ENCODE results near the gene SLC38A6. TPM values are rescaled to one million over a fixed set of nuclear protein-coding genes. Genes with fewer than 3 reads are reported as not detected.

Gene SLC38A6
- total and polyA plus RNA-seq, 7 experiments from 2014 or later, result 5.8 to 21.9 (median 14.5) TPM

GRCh38 chr14:61076556-61076955 lies 95.5 kb downstream of the SLC38A6 start:
- no peaks in the 10 kb centered on the region for H3K9me3 ChIP-seq (ENCODE audit: control insufficient read depth in 2 of 3, low read length in 3 of 3)
- intact Hi-C loops (cut with micrococcal nuclease), result no loop called here
- ChIA-PET CTCF (no interaction called here), POLR2A (no interaction called here)
- H3K9me3 Mint-ChIP-seq, result peaks cover 0 to 3% (median 0%) of the 10 kb centered on the region in 11 donors
- no peak overlapping the region for H3K4me3 Mint-ChIP-seq
- H3K4me3 ChIP-seq (ENCODE audit: low read length), result no peak overlapping the region
- DNase-seq (no peak), ATAC-seq (no peak)
- no peaks in the 10 kb centered on the region for H3K4me1 Mint-ChIP-seq
- no peaks in the 10 kb centered on the region for H3K4me1 ChIP-seq (ENCODE audit: control insufficient read depth in 2 of 2, insufficient read depth in 2 of 2, low read length in 2 of 2)
- peaks cover 4 to 42% (median 32%) of the 10 kb centered on the region in 5 donors for H3K36me3 Mint-ChIP-seq
- H3K27ac Mint-ChIP-seq, result no peak overlapping the region
- no peaks in the 10 kb centered on the region for H3K27me3 ChIP-seq (ENCODE audit: control insufficient read depth in 2 of 2, insufficient read depth in 2 of 2, low read length in 2 of 2)
- no peaks in the 10 kb centered on the region for H3K27me3 Mint-ChIP-seq
- H3K27ac ChIP-seq (ENCODE audit: low read depth, low read length), result no peak overlapping the region
- no peaks in the 10 kb centered on the region for H3K36me3 ChIP-seq (ENCODE audit: control insufficient read depth in 2 of 3, insufficient read depth in 3 of 3, low read length in 3 of 3)

GRCh38 chr14:61077437-61077836 lies 96.4 kb downstream of the SLC38A6 start:
- Histone ChIP-seq H3K27ac (ENCODE audit: low read depth, low read length) (no peak overlapping the region), H3K4me1 (ENCODE audit: control insufficient read depth in 2 of 2, insufficient read depth in 2 of 2, low read length in 2 of 2) (no peaks in the 10 kb centered on the region), H3K27me3 (ENCODE audit: control insufficient read depth in 2 of 2, insufficient read depth in 2 of 2, low read length in 2 of 2) (no peaks in the 10 kb centered on the region), H3K4me3 (ENCODE audit: low read length) (no peak overlapping the region), H3K36me3 (ENCODE audit: control insufficient read depth in 2 of 3, insufficient read depth in 3 of 3, low read length in 3 of 3) (no peaks in the 10 kb centered on the region), H3K9me3 (ENCODE audit: control insufficient read depth in 2 of 3, low read length in 3 of 3) (no peaks in the 10 kb centered on the region)
- DNase-seq (no peak), ATAC-seq (no peak)
- Mint-ChIP-seq H3K4me1 (no peaks in the 10 kb centered on the region), H3K27me3 (no peaks in the 10 kb centered on the region), H3K4me3 (no peak overlapping the region), H3K9me3 (peaks cover 0 to 3% (median 0%) of the 10 kb centered on the region in 11 donors), H3K27ac (no peak overlapping the region), H3K36me3 (peaks cover 3 to 42% (median 30%) of the 10 kb centered on the region in 5 donors)
- ChIA-PET CTCF (no interaction called here), POLR2A (no interaction called here)
- intact Hi-C loops (cut with micrococcal nuclease), result no loop called here

GRCh38 chr14:61077951-61078720 lies 97.1 kb downstream of the SLC38A6 start:
- H3K27me3 ChIP-seq (ENCODE audit: control insufficient read depth in 2 of 2, insufficient read depth in 2 of 2, low read length in 2 of 2), result no peaks in the 10 kb centered on the region
- H3K4me1 Mint-ChIP-seq, result no peaks in the 10 kb centered on the region
- intact Hi-C loops (cut with micrococcal nuclease), result no loop called here
- H3K4me3 ChIP-seq (ENCODE audit: low read length), result no peak overlapping the region
- no peaks in the 10 kb centered on the region for H3K4me1 ChIP-seq (ENCODE audit: control insufficient read depth in 2 of 2, insufficient read depth in 2 of 2, low read length in 2 of 2)
- no peak for ATAC-seq
- H3K4me3 Mint-ChIP-seq, result no peak overlapping the region
- DNase-seq, result no peak
- ChIA-PET CTCF (interaction anchor here (0.7 kb wide), 1 partner anchor 38 kb away, joined by 3 read pairs; no protein-coding TSS in a partner anchor), POLR2A (no interaction called here)
- peaks cover 2 to 42% (median 25%) of the 10 kb centered on the region in 5 donors for H3K36me3 Mint-ChIP-seq
- H3K27me3 Mint-ChIP-seq, result no peaks in the 10 kb centered on the region
- no peak overlapping the region for H3K27ac ChIP-seq (ENCODE audit: low read depth, low read length)
- no peaks in the 10 kb centered on the region for H3K9me3 ChIP-seq (ENCODE audit: control insufficient read depth in 2 of 3, low read length in 3 of 3)
- H3K36me3 ChIP-seq (ENCODE audit: control insufficient read depth in 2 of 3, insufficient read depth in 3 of 3, low read length in 3 of 3), result no peaks in the 10 kb centered on the region
- H3K9me3 Mint-ChIP-seq, result peaks cover 0 to 3% (median 0%) of the 10 kb centered on the region in 11 donors
- no peak overlapping the region for H3K27ac Mint-ChIP-seq

DNA sequence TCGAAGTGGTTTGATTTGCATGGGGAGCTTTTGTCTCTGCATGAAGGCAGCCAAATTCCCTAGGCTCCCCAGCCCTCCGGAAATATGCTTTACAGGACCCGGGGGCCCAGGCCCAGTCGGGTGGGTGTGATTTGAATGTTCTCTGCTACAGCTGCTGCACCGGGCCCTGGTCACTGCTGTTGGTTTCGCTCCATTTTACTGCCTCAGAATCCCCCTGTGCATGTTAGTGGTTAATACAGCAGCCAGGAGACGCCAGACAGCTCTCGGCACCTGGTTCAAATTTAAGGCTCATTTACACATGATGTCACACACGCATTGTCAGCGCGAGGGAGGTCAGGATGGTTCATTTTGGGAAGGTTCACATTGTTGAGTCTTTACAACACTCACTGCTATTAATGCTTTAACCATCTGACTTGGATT lies 99.6 kb downstream of the SLC38A6 start:
- Mint-ChIP-seq H3K36me3 (peaks cover 6 to 57% (median 36%) of the 10 kb centered on the region in 5 donors), H3K4me1 (no peaks in the 10 kb centered on the region), H3K27ac (no peak overlapping the region), H3K27me3 (no peaks in the 10 kb centered on the region), H3K9me3 (peaks cover 0 to 11% (median 5%) of the 10 kb centered on the region in 11 donors), H3K4me3 (no peak overlapping the region)
- H3K4me3 ChIP-seq (ENCODE audit: low read length), result no peak overlapping the region
- DNase-seq (no peak), ATAC-seq (no peak)
- no peaks in the 10 kb centered on the region for H3K4me1 ChIP-seq (ENCODE audit: control insufficient read depth in 2 of 2, insufficient read depth in 2 of 2, low read length in 2 of 2)
- POLR2A ChIA-PET, result no interaction called here
- H3K9me3 ChIP-seq (ENCODE audit: control insufficient read depth in 2 of 3, low read length in 3 of 3), result no peaks in the 10 kb centered on the region
- H3K36me3 ChIP-seq (ENCODE audit: control insufficient read depth in 2 of 3, insufficient read depth in 3 of 3, low read length in 3 of 3), result no peaks in the 10 kb centered on the region
- no peak overlapping the region for H3K27ac ChIP-seq (ENCODE audit: low read depth, low read length)
- H3K27me3 ChIP-seq (ENCODE audit: control insufficient read depth in 2 of 2, insufficient read depth in 2 of 2, low read length in 2 of 2), result no peaks in the 10 kb centered on the region
- CTCF ChIA-PET, result no interaction called here
- intact Hi-C loops (cut with micrococcal nuclease), result no loop called here

DNA sequence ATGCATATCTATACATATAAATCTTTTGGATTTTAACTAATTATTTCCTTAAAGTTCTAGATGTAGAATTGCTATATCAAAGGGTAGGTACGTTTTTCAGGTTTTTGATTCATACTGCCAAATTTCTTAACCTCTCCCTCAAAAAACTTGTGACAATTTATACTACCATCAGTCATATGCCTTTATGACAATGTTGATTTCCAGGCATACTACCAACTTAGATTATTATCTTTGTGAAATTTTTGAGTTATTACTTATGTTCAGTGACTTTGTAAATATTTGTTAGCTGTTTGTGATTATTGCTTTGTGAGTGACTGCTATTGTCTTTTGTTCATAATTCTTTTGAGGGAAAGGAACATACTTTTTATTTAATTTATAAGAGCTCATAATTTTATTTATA lies 107.0 kb downstream of the SLC38A6 start:
- Mint-ChIP-seq H3K27me3 (no peaks in the 10 kb centered on the region), H3K36me3 (peaks cover 5 to 35% (median 26%) of the 10 kb centered on the region in 5 donors), H3K4me1 (no peaks in the 10 kb centered on the region), H3K4me3 (no peak overlapping the region), H3K27ac (no peak overlapping the region), H3K9me3 (peaks cover 0 to 13% (median 6%) of the 10 kb centered on the region in 11 donors)
- Histone ChIP-seq H3K9me3 (ENCODE audit: control insufficient read depth in 2 of 3, low read length in 3 of 3) (no peaks in the 10 kb centered on the region), H3K27ac (ENCODE audit: low read depth, low read length) (no peak overlapping the region), H3K36me3 (ENCODE audit: control insufficient read depth in 2 of 3, insufficient read depth in 3 of 3, low read length in 3 of 3) (no peaks in the 10 kb centered on the region), H3K27me3 (ENCODE audit: control insufficient read depth in 2 of 2, insufficient read depth in 2 of 2, low read length in 2 of 2) (no peaks in the 10 kb centered on the region), H3K4me1 (ENCODE audit: control insufficient read depth in 2 of 2, insufficient read depth in 2 of 2, low read length in 2 of 2) (no peaks in the 10 kb centered on the region), H3K4me3 (ENCODE audit: low read length) (no peak overlapping the region)
- no peak for DNase-seq
- ChIA-PET POLR2A (no interaction called here), CTCF (no interaction called here)
- no peak for ATAC-seq
- intact Hi-C loops (cut with micrococcal nuclease), result no loop called here

- Histone ChIP-seq H3K4me1 (ENCODE audit: control insufficient read depth in 2 of 2, insufficient read depth in 2 of 2, low read length in 2 of 2) (no peaks in the 10 kb centered on the region), H3K27me3 (ENCODE audit: control insufficient read depth in 2 of 2, insufficient read depth in 2 of 2, low read length in 2 of 2) (no peaks in the 10 kb centered on the region), H3K27ac (ENCODE audit: low read depth, low read length) (no peak overlapping the region), H3K9me3 (ENCODE audit: control insufficient read depth in 2 of 3, low read length in 3 of 3) (no peaks in the 10 kb centered on the region), H3K4me3 (ENCODE audit: low read length) (no peak overlapping the region), H3K36me3 (ENCODE audit: control insufficient read depth in 2 of 3, insufficient read depth in 3 of 3, low read length in 3 of 3) (no peaks in the 10 kb centered on the region)
- POLR2A ChIA-PET, result no interaction called here
- CTCF ChIA-PET, result no interaction called here
- intact Hi-C loops (cut with micrococcal nuclease), result no loop called here
- ATAC-seq, result no peak
- Mint-ChIP-seq H3K4me1 (no peaks in the 10 kb centered on the region), H3K27ac (no peak overlapping the region), H3K9me3 (peaks cover 0 to 13% (median 5%) of the 10 kb centered on the region in 11 donors), H3K4me3 (no peak overlapping the region), H3K36me3 (peaks cover 7 to 29% (median 22%) of the 10 kb centered on the region in 5 donors), H3K27me3 (no peaks in the 10 kb centered on the region)
- no peak for DNase-seq
Observed at GRCh38 chr14:61089126-61089750, 108.2 kb downstream of the SLC38A6 start.

Measured in naive thymus-derived CD4-positive, alpha-beta T cell (primary cell).